HG03045 (cell line): ENCODE measurements around the gene CTBP1.

Experiments
- ATAC-seq: cut with Tn5 transposase; IDR thresholded peaks from one replicate; pipeline ENCODE4 v1.9.1; 2021; ENCODE audit warnings: mild to moderate bottlenecking, moderate library complexity; ENCODE audit not compliant: unreplicated experiment

CTBP1 gene

DNA sequence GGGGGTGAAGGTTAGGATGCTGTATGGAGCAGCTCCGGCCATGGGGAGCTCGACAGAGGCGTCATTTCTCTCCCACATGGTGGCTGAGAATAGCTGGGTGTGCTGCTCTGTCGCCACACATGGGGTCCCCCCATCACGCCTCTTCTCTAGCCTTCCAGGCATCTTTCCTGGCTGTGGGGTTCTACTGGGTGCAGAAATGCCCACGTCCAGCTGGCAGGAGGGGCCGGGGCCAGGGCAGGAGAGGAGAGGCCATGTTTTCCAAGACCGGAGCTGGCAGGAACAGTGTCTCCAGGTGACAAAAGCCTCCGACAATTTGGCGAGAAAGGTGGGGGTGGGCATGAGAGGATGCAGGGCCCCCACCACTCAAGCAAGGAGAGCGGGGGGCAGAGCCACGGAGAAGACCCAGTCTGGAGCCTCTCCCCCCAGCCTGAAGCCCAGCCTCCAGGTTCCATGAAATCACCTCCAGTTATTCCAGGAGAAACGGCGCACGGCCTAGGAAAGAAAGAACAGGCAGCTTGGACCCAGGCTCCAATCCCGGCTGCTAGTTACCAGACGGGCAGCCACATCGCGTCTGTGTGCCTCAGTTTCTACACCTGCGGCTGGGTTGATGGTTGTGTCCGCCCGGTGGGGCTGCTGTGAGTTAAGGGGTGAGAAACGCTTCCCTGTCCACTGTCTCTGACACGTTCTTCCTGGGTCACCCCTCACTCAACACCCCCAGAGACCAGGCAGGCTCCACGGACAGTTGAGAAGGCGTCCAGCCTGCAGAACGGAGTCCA, 49.2 kb downstream of the CTBP1 start:
- no peak for ATAC-seq

DNA sequence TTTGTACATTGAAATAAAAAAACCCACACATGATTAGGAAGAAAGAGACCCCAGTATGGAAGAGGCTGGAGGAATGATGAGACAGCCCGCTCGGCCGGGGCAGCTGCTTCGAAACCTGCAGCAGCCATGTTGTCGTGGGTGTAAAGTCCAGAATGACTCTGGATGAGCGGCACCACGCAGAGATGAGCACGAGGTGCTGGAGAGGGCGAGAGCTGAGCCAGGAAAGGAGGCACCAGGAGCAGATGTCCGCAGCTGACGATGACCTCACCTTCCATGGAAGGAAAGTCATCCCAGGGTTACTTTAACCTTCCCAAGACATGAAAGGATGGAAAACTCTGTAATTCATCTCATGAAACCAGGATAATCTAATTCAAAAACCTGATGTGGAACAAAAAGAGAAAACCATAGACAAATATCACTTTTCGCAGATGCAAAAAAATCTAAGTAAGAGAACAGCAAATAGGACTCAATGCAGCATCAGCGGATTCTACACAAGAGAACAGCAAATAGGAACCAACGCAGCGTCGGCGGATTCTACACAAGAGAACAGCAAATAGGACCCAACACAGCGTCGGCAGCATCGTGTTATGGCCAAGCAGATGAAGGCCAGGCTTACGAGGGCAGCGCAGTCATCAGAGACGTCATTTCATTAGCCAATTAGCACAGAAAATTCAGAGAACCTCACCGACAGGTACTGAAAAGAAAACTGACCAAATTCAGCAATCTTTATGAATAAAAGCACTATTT, 50.7 kb downstream of the CTBP1 start:
- no peak for ATAC-seq

DNA sequence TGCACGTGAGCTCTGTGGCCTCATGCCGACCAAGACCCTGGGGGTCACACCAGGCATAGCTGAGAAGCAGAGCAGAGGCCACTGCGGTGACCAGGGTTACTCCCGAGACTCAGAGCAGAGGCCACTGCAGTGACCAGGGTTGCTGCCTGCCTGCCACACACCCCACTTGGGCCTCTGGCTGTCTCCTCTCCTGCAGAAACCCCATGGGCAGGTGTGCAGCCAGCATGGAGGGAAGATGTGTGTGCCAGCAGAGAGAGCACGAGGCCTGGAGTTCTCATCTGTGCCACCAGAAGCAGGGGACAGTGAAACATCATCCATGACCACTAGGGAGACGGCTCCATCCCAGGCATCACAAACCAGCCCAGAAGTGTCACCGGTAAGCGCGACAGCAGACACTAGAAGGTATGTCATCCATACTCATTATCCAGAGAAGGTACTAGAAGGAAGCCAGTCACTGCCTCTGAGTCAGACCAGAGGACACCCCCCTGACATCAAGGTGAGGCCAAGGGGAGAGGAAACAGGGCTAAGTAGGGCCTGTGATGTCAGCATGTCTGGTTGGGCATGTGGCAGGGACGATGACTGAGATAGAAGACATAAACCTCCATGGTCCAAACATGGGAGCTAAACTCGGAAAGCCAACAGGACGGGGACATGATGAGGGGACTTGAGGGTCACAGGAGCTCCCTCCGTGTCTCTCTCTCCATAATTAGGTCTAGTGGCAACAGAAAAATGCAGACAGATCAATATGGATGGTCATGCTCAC, 52.3 kb downstream of the CTBP1 start:
- no peak for ATAC-seq

DNA sequence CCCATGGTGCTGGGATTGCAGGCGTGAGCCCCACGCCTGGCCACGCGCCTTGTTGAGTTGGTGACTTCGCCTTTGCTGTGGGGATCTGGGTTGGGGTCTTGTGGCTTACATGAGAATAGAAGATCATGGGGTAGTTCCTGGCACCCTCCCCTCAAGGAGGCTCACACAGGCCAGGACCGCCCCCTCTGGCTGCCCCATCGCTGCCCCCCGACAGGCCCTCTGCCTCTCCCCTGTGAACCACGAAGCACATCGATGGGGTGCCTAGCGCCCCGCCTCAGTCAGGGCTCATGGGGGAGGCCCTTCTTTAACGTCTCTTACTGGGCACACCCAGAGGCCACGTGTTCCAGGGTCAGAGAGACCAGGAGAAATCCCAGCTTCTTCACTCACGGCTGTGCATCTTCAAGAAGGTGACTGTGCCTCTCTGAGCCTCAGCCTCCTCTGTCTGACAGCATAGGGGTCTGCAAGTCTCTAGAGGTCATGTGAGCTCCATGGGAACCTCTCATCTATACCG, 53.0 kb downstream of the CTBP1 start:
- no peak for ATAC-seq

DNA sequence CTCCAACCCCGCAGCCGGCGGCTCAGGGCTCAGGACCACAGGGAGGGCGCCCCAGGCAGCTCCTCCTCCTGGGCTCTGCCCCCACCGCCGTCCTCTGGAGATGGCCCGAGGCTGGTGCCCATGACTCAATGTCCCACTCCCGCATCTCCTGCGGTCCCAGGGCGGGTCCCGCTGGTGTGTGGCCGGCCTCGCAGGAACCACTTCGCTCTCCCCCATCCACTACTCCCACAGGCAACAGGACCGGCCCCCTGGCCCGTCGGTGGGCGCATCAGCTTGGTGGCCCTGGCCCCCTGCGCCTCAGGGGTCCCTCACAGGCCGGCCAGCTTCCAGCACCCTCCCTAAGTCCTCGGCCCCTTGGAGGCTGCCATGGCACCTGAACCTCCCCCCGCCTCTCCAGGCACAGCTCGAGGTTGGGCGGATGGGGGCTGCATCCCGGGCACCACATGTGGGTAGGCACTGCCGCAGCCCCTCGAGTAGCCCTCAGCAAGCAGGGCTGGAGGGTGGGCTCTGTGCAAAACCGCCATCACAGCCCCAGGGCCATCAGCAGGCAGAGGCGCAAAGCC, 53.7 kb downstream of the CTBP1 start:
- no peak for ATAC-seq

DNA sequence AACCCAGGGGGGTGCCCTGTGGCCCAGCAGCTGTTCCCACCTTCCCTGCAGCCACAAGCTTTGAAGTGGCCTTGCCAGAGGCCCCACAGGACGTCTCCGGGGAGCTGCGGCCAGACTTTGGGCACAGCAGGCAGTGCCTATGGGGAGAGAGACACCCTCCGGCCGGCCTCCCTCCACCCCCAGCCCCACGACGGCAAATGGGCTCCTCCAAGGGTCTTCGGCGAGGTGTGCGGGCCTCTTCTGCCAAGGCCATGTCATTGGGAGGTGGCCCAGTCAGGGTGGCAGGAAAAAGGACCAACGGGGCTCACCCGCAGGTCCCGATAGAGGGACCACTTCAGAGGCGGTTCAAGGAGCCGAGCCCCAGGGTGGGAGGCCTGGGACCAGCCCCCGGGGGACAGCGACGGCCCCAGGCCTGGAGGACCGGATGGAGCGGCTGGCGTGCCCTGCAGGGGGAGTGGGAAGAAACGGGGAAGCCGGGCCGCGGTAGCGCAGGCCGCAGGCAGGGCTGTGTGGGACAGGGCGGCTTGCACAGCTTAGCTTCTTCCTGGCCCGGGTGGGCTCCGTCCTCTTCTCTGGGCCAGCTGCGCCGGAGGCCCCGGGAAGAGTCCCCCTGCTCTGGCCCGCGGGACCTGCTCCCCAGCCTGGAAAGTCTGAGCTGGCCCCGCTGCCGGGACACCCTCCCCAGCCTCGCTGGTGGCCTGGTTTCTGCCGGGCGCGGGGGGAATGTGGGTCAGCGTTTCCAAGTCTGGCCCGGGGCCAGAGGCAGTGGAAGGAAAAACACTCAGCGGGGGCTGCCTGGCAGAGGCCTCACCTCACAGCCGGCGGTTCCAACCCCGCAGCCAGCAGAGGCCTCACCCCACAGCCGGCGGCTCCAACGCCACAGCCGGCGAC, 54.7 kb downstream of the CTBP1 start:
- no peak for ATAC-seq

DNA sequence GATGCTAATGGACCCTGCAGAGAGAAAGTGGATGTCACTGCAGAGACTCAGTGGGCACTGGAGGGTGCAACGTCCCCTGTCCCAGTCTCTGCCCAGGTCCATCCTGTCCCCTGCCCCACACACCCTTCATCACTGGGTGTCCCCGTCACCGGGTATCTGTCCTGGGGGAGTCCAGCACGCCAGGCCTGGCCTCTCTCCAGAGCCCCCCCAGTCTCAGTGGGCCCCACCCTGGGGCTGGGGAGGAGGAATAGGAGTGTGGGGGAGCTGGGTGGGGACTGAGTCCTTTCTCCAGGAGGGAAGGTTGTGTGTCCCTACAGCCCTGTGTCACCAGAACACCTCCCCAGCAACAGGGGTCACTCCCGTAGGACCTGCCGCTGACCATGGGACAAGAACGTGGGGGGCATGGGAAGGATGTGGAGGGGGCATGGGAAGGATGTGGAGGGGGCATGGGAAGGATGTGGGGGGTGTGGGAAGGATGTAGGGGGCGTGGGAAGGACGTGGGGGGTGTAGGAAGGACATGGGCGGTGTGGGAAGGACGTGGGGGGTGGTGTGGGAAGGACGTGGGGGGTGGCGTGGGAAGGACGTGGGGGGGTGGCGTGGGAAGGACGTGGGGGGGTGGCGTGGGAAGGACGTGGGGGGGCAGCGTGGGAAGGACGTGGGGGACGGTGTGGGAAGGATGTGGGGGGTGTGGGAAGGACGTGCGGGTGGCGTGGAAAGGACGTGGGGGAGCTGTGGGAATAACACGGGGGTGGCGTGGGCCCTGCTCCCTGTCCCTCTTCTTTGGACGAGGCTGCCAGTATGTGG, 55.5 kb downstream of the CTBP1 start:
- ATAC-seq = no peak

DNA sequence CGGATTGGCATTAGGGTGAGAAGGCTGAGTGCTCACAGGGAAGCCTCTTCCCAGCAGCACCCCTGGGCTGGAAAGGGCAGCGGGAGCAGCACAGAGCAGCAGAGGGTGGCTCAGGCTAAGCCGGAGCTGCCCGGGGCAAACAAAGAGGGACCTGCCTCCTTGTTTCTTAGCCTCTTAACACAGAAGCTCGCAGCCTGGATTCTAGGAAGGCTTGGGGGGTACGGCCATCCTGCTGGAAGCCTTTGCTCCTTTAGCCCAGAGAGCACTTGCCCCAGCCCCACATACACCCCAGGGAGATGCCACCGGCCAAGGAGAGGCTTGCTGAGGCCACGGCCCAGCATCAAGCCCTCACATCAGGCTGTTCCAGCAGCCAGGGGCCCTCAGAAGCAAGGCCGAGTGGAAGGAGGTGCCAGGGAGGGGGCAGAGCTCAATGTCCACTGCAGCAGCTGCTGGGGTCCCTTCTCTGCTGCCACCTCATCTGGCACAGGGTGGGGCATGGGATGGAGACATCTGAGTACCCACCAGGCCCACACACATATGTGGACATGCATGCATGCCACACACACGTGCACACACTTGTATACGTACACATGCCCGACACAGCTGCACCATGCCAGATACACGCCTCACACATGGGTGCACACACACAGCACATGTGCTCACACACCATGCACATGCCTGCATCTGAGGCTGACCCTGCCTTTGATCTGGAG, 56.3 kb downstream of the CTBP1 start:
- no peak for ATAC-seq

DNA sequence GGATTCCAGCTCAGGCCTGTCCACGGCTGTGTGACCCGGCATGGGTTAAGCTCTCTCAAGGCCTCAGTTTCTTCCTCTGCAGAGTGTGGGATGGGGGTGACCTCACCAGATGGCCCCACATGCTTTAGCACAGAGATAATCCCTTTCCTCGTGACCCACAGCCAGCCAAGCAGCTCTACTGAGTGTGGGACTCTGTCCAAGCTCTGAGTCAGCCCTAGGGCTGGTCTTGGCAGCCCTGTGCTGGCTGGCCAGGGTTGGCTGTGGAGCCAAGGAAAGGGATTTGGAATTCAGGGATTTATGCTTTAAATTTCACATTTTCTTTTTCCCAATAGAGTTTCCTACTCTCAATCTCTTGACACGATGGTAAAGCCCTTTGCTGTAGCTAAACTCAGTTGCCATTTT, 56.8 kb downstream of the CTBP1 start:
- ATAC-seq = no peak

DNA sequence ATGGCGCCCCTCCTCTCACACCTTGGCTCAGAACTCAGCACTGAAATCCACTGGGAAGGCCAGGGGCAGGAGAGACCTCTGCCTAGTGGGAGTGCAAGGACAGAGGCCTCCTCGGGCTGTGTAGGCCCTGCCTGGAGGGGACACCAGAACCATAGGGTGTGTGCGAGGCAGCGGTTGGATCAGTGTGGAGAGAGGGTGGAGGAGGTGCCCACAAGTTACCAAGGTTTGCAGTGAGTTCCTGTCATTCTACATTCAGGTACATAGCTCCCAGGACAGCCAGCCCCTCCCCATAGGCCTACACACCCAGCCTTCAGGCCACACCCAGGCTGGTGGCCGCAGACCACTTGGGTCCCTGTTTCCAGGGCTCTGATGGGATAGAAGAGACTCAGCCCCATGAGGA, 57.3 kb downstream of the CTBP1 start:
- ATAC-seq = no peak

DNA sequence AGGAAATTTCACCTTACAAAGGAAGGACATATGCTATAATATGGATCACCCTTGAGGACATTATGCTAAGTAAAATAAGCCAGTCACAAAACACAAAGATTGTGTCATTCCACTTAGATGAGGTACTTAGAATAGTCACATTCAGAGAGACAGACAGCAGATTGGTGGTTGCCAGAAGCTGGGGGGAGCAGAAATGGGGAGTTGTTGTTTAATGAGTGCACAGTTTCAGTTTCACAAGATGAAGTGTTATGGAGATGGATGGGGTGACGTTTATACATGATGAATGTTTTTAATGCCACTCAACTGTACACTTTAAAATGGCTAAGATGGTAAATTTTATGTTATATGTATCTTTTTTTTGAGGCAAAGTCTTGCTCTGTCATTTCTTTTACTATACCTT, 61.7 kb downstream of the CTBP1 start:
- no peak for ATAC-seq

DNA sequence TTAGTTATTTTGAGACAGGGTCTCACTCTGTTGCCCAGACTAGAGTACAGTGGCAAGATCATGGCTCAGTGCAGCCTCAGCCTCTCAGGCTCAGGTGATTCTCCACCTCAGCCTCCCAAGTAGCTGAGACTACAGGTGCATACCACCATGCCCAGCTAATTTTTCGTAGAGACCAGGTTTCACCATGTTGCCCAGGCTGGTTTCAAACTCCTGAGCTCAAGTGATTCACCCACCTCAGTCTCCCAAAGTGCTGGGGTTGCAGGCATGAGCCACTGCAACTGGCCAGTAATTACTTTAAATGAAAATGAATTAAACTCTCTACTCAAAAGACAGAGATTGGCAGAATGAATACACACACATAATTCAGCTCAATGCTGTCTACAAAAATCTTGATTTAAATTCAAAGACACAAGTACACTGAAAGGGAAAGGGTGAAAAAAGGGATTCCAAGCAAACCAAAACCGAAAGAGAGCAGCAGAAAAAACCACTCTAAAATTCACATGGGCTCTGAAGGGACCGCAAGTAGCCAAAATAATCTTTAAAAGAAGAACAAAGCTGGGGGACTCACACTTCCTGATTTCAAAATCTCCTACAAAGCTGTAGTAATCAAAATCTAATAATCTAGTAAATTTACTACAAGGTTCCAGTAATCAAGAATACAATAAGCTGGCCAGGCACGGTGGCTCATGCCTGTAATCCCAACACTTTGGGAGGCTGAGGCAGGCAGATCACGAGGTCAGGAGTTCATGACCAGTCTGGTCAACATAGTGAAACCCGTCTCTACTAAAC, 64.8 kb downstream of the CTBP1 start:
- ATAC-seq = no peak

DNA sequence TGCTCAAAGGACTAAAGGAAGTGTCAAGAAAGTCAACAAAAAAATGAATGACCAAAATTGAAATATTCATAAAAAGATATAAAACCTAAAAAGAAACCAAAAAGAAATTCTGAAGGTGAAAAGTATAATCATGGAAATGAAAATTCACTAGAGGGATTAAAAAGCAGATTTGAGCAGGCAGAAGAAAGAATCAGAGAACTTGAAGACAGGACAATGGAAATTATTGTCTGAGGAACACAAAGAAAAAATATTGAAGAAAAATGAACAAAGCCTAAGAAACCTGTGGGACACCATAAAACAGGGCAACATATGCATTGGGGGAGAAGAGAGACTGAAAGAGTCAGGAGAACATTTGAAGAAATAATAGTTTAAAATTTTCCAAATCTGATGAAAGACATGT, 66.6 kb downstream of the CTBP1 start:
- no peak for ATAC-seq

DNA sequence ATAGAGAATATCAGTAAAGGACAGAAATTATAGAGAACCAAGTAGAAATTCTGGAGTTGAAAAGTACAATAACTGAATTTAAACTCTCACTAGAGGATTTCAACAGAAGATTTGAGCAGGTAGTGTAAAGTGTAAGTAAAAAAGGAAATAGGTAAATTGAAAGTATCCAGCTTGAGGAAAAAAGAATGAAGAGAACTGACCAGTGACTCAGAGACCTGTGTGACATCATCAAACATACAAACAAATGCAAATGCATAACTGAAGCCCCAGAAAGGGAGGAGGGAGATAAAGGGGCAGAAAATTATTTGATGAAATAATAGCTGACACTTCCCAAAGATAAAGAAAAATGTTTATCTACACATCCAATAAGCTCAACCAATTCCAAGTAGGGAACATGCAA, 68.3 kb downstream of the CTBP1 start:
- ATAC-seq = no peak

DNA sequence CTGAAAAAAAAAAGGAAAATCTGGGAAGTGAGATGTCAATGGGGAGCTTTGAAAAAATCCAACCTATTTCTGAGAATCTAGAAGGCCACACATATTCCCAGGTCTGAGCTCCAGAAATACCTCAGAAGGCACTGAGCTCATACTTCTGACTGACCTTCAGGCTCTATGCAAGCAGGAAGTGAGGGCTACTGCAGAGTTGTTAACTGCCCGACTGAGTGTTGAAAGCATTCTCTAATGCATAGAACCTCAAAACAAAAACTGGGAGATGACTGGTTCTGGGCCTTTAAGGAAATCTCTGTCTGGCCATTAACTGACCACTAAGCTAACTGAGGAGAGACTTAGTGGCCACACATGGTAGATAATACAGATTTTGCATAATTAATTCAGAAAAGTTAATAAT, 69.0 kb downstream of the CTBP1 start:
- ATAC-seq = no peak

DNA sequence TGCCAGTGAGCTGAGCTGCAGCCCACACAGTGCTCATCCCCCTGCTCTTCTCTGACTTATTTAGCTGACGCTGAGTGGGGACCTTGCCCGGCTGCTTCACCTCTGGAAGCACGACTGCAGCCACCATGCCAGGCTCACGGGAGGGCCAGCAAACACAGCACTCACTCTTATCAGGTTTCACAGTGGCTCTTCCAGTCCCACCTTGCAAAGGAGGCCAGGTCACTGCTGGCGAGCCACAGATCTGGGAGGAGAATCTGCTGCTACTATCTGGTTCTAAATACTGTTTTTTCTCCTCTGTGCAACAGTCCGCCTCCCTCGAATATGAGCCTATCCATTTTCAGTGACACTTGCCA, 69.9 kb downstream of the CTBP1 start:
- no peak for ATAC-seq

DNA sequence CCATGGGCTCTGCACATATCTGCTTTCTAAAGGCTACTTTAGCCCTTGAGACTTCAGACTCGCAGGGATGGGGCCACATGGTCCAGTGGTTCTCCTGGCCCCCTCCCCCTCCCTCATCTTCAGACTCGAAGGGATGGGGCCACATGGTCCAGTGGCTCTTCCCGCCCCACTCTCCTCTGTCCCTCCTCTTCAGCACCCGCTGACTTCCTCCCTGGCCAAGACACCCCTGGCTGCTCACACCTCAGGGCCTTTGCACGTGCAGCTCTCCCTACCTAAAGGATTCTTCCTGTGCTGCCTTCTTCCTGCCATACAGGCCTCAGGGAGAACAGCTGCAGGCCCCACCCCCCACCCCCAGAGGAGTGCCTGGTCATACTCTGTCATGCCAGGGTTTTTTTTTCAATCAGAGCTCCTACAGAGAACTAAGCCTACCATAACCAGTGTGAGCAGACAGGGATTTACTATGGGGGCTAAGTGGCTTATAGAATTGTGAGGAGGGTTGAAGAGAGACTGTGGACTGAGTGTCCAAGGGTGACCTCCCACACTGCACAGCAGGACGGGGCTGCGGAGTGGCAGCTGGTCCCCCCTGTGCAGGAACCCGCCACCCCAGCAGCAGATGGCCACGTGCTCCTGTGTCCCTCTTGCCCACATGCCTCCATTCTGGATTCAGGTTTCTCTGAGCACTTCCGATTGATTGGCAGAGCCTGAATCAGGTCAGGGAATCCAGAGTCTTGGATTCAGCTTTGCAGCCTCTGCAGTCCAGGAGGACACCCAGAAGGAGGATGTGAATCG, 70.4 kb downstream of the CTBP1 start:
- no peak for ATAC-seq
